ENCODE measurements around the gene CFAP99.

Gene CFAP99

GRCh38 chr4:2484993-2485392 lies 66.2 kb downstream of the CFAP99 start:
- ATAC-seq, result no peak
- no peak for TF ChIP-seq ZNF565 (CRISPR knock-in tag; conservative IDR thresholded peaks at IDR 0.05; ENCODE audit: low read depth)
- TF ChIP-seq ZNF70 (CRISPR knock-in tag; IDR thresholded peaks at IDR 0.05), result no peak
- TF ChIP-seq ZFP3 (CRISPR knock-in tag; IDR thresholded peaks at IDR 0.05), result no peak
- TF ChIP-seq, protein P1, sequence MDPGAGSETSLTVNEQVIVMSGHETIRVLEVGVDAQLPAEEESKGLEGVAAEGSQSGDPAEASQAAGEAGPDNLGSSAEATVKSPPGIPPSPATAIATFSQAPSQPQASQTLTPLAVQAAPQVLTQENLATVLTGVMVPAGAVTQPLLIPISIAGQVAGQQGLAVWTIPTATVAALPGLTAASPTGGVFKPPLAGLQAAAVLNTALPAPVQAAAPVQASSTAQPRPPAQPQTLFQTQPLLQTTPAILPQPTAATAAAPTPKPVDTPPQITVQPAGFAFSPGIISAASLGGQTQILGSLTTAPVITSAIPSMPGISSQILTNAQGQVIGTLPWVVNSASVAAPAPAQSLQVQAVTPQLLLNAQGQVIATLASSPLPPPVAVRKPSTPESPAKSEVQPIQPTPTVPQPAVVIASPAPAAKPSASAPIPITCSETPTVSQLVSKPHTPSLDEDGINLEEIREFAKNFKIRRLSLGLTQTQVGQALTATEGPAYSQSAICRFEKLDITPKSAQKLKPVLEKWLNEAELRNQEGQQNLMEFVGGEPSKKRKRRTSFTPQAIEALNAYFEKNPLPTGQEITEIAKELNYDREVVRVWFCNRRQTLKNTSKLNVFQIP (CRISPR knock-in tag; IDR thresholded peaks at IDR 0.05; ENCODE audit: borderline replicate concordance, low read depth), result no peak
- no peak for TF ChIP-seq ZC3H10 (CRISPR knock-in tag; IDR thresholded peaks at IDR 0.05)
- TF ChIP-seq ZNF8 (CRISPR knock-in tag; IDR thresholded peaks at IDR 0.05), result no peak
- TF ChIP-seq SNAI2 (CRISPR knock-in tag; IDR thresholded peaks at IDR 0.05), result no peak
- no peak for TF ChIP-seq RARB (CRISPR knock-in tag; IDR thresholded peaks at IDR 0.05)
- no peak for TF ChIP-seq TSHZ2 (CRISPR knock-in tag; IDR thresholded peaks at IDR 0.05)
- TF ChIP-seq ISL1 (CRISPR knock-in tag; IDR thresholded peaks at IDR 0.05), result no peak
- no peak for TF ChIP-seq CSDC2 (CRISPR knock-in tag; IDR thresholded peaks at IDR 0.05)

- TF ChIP-seq TOX (CRISPR knock-in tag; IDR thresholded peaks at IDR 0.05; ENCODE audit: borderline replicate concordance) (no peak), ZNF70 (CRISPR knock-in tag; IDR thresholded peaks at IDR 0.05) (no peak), SNAI2 (CRISPR knock-in tag; IDR thresholded peaks at IDR 0.05) (no peak), TCF4 (CRISPR knock-in tag; IDR thresholded peaks at IDR 0.05; ENCODE audit: borderline replicate concordance) (no peak), ZFP30 (CRISPR knock-in tag; IDR thresholded peaks at IDR 0.05) (no peak), OSR1 (CRISPR knock-in tag; IDR thresholded peaks at IDR 0.05) (no peak), TSHZ2 (CRISPR knock-in tag; IDR thresholded peaks at IDR 0.05) (no peak), PPARA (CRISPR knock-in tag; IDR thresholded peaks at IDR 0.05; ENCODE audit: borderline replicate concordance) (no peak), RARB (CRISPR knock-in tag; IDR thresholded peaks at IDR 0.05) (no peak), GLIS3 (CRISPR knock-in tag; IDR thresholded peaks at IDR 0.05) (no peak), ARNTL (CRISPR knock-in tag; IDR thresholded peaks at IDR 0.05; ENCODE audit: borderline replicate concordance, low read depth) (no peak), CSDC2 (CRISPR knock-in tag; IDR thresholded peaks at IDR 0.05) (no peak), BACH2 (CRISPR knock-in tag; IDR thresholded peaks at IDR 0.05; ENCODE audit: borderline replicate concordance) (no peak), ZC3H10 (CRISPR knock-in tag; IDR thresholded peaks at IDR 0.05) (no peak), ZNF8 (CRISPR knock-in tag; IDR thresholded peaks at IDR 0.05) (no peak), ISL1 (CRISPR knock-in tag; IDR thresholded peaks at IDR 0.05) (no peak)
- TF ChIP-seq, protein P2, sequence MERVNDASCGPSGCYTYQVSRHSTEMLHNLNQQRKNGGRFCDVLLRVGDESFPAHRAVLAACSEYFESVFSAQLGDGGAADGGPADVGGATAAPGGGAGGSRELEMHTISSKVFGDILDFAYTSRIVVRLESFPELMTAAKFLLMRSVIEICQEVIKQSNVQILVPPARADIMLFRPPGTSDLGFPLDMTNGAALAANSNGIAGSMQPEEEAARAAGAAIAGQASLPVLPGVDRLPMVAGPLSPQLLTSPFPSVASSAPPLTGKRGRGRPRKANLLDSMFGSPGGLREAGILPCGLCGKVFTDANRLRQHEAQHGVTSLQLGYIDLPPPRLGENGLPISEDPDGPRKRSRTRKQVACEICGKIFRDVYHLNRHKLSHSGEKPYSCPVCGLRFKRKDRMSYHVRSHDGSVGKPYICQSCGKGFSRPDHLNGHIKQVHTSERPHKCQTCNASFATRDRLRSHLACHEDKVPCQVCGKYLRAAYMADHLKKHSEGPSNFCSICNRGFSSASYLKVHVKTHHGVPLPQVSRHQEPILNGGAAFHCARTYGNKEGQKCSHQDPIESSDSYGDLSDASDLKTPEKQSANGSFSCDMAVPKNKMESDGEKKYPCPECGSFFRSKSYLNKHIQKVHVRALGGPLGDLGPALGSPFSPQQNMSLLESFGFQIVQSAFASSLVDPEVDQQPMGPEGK (CRISPR knock-in tag; IDR thresholded peaks at IDR 0.05; ENCODE audit: borderline replicate concordance), result no peak
- TF ChIP-seq, protein P3, sequence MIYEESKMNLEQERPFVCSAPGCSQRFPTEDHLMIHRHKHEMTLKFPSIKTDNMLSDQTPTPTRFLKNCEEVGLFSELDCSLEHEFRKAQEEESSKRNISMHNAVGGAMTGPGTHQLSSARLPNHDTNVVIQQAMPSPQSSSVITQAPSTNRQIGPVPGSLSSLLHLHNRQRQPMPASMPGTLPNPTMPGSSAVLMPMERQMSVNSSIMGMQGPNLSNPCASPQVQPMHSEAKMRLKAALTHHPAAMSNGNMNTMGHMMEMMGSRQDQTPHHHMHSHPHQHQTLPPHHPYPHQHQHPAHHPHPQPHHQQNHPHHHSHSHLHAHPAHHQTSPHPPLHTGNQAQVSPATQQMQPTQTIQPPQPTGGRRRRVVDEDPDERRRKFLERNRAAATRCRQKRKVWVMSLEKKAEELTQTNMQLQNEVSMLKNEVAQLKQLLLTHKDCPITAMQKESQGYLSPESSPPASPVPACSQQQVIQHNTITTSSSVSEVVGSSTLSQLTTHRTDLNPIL (CRISPR knock-in tag; IDR thresholded peaks at IDR 0.05; ENCODE audit: low read depth), result no peak
- TF ChIP-seq, protein P4, sequence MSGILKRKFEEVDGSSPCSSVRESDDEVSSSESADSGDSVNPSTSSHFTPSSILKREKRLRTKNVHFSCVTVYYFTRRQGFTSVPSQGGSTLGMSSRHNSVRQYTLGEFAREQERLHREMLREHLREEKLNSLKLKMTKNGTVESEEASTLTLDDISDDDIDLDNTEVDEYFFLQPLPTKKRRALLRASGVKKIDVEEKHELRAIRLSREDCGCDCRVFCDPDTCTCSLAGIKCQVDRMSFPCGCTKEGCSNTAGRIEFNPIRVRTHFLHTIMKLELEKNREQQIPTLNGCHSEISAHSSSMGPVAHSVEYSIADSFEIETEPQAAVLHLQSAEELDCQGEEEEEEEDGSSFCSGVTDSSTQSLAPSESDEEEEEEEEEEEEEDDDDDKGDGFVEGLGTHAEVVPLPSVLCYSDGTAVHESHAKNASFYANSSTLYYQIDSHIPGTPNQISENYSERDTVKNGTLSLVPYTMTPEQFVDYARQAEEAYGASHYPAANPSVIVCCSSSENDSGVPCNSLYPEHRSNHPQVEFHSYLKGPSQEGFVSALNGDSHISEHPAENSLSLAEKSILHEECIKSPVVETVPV (CRISPR knock-in tag; IDR thresholded peaks at IDR 0.05), result no peak
- TF ChIP-seq, protein P1 (CRISPR knock-in tag; IDR thresholded peaks at IDR 0.05; ENCODE audit: borderline replicate concordance, low read depth), result no peak
Measured at GRCh38 chr4:2485956-2486355, 67.2 kb downstream of the CFAP99 start.

More at GRCh38 chr4:2485956-2486355, 67.2 kb downstream of the CFAP99 start:
- no peak for ATAC-seq

Measured in SK-N-SH treated with all-trans-retinoic acid at 6 μM for 48 hours (cell line).